HG03342 (cell line): ENCODE results near the gene CES5A.
"Not testable (repeated sequence)": the region's sequence is repeated elsewhere in the genome, so short reads cannot be mapped to it uniquely, and the experiment has no call there.

ENCODE experiments used
- ATAC-seq: cut with Tn5 transposase; IDR thresholded peaks from one replicate; pipeline ENCODE4 v1.9.1; 2021; ENCODE audit warnings: mild to moderate bottlenecking, moderate library complexity; ENCODE audit not compliant: unreplicated experiment

CES5A gene

GRCh38 chr16:55876854-55877253 lies 1.7 kb upstream of the CES5A start:
- no peak for ATAC-seq

DNA sequence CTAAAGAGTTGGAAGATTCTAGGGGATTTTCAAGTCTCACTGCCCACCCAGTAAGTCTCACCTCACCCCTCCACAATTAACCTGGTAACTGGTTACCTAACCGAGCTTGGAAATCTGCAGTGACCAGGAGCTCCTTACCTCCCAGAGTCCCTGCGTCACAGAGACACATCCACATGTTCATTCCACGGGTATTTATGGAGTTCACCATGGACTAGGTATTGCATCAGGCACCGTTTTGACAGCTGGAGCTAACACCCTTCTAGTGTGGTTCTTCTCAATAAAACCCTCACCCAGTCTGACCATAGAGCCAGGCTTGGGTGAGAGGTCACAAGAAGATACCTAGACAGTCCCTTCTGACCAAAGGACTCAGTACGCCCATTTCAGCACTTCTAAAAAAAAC lies 2.1 kb downstream of the CES5A start:
- no peak for ATAC-seq

DNA sequence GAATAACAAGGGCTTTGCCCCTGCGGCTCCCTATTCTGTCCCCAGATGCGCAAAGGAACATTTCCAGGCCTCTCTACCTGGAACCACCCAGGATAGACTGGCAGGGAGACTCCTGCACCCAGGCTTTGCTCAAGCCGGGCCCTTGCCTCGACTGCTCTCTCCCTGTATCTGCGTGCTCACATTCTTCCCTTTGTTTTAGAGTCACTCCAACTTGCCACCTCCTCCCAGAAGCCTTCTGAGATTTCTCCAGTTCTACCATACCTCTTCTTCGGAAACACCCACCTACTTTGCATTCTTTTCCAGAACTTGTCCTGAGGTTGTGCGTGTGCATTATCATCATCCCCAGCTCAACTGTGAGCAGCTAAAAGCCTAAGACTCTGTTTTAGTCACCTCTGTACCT lies 3.0 kb downstream of the CES5A start:
- no peak for ATAC-seq

DNA sequence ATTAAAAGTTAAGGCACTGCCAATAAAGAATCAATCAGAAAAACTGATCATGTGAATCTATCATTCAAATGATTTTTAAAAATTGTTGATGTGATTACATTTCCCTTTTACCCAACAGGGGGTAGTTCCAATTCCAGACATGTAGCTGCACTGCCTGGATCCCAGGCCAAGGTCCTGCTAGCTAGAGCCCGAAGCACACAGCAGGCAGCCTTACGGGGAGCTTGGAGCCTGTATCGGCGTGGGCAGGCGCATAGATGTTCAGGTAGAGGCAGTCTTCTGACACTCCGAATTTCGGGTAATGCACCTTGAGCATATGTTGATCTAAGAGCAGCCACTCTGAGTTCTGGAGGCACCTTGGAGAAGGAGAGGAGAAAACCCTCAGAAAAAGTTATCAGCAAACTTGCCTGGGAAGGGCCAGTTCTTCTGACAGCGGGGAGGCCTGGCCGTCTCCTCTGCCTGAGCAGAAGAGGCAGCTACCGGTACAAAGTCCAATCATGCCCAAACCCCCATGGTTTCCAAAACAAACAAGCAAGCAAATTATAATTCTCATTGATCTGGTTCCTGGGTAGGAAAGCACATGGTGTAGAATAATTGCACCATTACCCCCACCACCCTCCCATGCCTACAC lies 3.6 kb downstream of the CES5A start:
- no peak for ATAC-seq

DNA sequence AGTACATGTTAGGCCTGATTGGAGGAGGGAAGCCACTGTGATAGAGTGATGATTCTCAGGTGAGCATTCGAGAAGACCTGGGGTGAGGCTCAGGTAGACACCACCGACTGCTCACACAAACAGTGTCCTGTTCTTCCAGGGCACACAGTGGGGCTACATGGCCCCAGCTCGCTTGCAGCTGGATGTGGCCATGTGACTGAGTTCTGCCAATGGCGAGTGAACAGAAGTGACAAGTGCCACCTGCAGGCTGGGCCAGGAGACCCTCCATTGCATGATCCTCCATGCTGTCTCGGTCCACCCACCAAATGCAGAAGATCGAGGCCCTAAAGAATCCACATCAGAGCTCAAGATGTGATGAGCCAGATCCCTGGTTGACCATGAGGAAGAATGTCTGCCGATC lies 6.2 kb downstream of the CES5A start:
- no peak for ATAC-seq

DNA sequence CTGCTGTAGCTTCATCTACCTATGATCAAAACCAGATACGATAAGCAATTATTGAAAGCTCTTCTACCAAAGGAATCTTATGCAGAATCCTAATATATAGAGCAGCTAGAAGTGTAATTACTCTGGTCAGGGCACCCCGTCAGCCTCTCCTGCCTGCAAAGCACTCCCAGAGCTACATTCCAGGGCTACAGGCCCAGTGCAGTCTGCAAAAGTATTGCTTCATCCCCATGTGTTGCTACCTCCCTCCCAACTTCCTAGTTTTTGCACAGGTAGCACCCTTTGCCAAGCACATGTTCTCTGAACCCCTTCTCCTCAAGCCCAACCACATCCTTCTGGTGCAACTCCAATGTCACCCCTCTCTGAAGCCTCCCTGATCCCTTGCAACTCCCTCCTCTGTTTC lies 7.0 kb downstream of the CES5A start:
- no peak for ATAC-seq

- no peak for ATAC-seq
Observed at GRCh38 chr16:55861288-55861687, 13.9 kb downstream of the CES5A start.

DNA sequence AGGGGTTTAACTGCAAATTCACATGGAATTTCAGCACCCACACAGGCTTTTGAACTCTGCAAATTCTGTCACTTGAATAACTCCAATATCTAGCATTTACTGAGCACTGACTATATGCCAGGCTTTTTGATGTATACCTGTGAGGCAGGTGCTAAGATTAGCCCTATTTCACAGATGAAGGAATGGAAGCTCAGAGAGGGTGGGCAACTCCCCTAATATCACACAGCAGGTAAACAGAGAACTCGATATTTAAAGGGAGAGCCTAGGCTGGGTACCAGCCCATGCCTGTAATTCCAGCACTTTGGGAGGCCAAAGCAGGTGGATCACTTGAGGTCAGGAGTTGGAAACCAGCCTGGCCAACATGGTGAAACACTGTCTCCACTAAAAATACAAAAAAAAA lies 17.5 kb downstream of the CES5A start:
- not testable (repeated sequence) for ATAC-seq

DNA sequence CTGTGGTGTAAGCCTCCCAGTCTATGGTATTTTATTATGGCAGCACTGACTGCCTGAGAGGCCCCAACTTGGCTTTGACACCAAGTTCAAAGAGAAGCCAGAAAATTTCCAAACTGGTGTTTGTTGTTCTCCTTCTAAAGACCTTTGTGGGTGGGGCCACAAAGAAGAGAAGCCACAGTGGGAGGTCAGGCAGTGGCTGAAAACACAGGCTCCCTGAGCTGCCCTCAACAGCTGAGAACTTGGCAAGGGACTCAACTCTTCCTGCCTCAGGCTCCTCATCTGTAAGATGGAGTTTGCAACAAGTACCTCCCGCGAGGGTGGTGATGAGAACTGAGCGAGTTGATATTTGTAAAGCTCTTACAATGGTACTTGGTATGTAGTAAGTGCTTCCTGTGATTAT lies 18.2 kb downstream of the CES5A start:
- no peak for ATAC-seq

GRCh38 chr16:55853114-55853513 lies 22.1 kb downstream of the CES5A start:
- no peak for ATAC-seq

GRCh38 chr16:55849536-55849935 lies 25.6 kb downstream of the CES5A start:
- no peak for ATAC-seq

DNA sequence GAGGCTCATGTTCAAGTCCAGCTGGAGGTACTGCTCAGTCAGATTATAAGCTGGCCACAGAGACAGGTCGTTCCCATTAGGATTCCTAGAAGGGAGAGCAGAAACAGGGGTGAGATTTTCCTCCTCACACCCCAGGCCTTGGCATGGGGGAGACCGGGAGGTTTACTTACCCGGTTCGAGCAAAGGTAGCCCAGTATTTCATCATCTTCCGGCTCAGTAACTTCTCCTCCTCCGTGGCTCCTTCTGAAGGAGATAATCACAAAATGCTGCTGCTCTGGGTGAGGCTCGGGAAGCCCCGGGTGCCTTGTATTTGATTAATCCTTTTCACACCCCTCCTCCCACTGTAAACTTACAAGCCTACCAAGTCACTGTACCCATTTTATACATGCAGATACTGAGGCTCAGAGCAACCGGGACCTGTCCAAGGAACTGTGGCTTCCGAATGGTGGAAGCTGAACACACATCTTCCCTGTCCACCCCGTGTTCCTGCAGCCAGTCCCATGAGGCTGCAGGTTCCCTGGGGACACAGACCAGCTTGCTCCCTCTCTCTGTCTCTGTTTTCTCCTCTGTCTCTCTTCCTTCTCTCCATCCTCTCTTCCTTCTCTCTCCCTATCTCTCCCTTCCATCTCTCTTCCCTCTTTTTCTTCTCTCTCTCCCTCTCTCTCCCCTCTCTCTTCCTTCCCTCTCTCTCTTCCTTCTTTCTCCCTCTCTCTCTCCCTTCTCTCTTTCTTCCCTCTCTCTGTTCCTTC lies 28.4 kb downstream of the CES5A start:
- no peak for ATAC-seq

GRCh38 chr16:55843105-55843395 lies 32.1 kb downstream of the CES5A start:
- no peak for ATAC-seq

DNA sequence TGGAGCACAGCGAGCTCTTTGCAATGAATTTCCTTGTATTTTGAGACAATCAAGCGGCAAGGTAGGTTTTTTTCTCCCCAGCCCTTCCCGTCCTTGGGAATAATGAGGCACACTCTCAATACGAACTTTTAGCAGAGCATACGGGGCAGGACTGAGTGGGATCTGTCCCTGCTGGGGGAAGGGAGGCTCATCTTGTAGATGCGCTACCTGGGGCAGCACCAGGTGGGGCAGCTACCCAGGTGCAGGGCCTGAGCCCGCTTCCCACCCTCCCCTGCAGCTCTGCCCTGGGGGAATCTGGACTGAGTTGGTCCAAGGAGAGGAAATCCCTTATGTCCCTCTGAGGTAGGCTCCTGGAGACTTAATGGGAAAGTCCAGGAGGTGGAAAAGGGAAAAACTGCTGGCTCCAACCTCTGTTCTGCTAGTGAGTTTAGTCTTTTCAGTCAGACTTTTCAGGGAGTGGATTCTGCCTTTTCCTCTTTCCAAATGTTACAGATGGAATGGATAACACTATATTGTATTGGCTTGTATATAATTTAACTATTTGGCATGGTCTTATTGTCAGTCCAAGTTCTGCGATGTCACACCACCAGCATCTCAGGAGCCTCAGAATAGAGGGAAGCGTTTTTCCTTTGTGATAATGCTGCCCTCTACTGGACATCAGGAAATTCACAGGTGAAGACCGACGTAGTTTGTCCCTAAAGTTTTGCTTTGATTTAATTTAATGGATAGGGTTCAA lies 32.6 kb downstream of the CES5A start:
- peak; percentile 44 for ATAC-seq

GRCh38 chr16:55839115-55839514 lies 36.1 kb downstream of the CES5A start:
- ATAC-seq: no peak

GRCh38 chr16:55836158-55836611 lies 39.0 kb downstream of the CES5A start:
- ATAC-seq: no peak

DNA sequence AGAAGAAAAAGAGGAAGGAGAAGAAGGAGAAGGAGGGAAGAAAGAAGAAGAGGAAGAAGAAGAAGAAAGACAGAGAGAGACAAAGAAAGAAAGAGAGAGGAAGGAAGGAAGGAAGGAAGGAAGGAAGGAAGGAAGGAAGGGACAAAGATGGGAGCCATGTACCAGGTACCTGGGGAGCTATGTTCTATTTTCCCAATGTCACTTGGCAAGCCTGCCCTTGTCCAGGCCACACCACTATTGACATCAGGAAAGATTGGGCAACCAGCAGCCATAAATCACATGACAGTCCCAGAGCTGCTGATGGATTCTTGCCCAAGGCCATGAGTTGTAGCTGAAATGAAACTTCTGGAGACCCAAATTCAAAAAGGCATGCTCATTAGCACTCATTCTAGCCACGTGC lies 39.6 kb downstream of the CES5A start:
- no peak for ATAC-seq

- ATAC-seq: not testable (repeated sequence)
Observed at GRCh38 chr16:55835173-55835572, 40.0 kb downstream of the CES5A start.

DNA sequence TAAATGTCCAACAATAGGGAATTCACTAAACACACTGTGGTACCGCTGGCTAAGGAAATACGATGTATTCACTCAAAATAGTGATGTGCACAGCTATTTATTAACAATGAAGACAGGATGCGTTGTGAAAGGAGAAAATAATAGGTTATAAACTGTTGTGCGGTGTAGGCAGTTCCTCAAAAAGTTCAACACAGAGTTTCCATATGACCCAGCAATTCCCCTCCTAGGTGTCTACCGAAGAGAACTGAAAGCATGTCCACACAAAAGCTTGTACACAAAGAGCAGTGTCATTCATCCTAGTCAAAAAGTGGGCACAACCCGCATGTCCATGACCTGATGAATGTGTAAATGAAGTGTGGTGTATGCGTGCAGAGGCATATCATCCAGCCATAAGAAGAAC lies 41.1 kb downstream of the CES5A start:
- ATAC-seq: peak; percentile 93

DNA sequence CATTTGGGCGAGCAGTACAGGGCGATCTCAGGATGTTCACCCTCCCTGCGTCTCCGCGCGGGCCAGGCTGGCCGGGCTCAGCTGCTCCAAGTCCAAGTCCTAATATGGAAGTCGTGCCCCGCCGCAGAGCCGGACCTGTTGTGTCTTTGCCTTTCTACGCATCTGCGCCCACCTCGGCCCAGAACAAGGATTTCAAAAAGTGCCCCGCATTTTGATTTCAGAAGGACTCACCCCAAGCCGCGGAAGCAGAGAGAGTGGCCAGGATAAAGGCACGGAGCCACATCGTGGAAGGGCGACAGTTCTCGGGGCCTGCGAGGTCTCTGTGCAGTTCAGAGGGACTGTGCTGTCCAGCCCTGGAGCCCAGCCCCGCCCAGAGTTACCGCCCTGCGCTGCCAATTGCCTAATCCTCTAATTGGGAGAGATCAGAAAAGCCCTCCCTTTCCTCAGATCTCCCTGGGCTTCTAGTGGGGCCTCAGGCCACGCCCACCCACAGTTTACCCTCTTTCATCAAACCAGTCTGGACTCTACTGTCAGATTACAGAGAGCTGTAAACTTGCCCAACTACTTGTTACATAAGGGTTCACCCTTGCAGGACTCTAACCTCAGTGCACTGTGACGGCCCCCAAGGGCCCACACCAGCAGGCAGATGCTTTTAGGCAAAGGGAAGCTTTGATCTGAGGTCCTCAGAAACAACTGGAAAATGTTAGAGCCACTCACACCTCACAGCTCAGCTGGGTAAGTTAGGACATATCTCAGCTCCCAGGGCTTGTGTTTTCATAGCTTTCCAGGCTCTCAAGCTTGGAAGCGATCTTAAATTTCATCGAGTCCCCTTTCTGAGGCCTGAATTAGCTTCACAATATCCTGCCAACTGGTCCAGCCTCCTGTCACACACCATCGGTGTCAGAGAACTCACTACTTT lies 42.1 kb downstream of the CES5A start, which contains the start of gene CES1:
Gene CES1, minus strand, starts transcription at position 324 of the 919 bp plus-strand sequence. Its CDS starts 41 bp downstream, at position 283.
- no peak for ATAC-seq

DNA sequence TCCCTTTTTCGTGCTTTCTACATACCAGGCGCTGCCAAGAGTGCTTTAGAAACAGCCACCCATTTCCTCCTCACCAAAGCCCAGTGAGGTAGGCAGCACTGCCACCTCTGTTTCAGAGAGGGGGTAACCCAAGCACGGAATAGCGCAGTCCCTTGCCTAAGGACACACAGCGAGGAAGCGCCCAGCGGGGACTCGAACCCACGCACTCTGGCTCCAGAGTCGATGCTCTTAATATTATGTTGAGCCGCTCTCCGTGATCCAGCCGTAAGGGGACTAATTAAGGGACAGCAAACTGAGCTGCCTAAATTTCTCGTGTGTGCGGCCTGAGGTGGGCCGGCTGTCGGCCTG lies 42.8 kb downstream of the CES5A start:
- ATAC-seq: no peak
